GM03348 (cell line): ENCODE measurements around the gene FAM177B.

ENCODE experiments used
- DNase-seq: peaks from one replicate; pipeline ENCODE4 v3.0.0; 2012; ENCODE audit warnings: low spot score

The FAM177B gene

GRCh38 chr1:222736972-222737371 lies at the start of gene FAM177B:
Gene FAM177B, plus strand, starts transcription at chr1:222737202. Its CDS starts 9,344 bp downstream, at chr1:222746546.
- no peak for DNase-seq

DNA sequence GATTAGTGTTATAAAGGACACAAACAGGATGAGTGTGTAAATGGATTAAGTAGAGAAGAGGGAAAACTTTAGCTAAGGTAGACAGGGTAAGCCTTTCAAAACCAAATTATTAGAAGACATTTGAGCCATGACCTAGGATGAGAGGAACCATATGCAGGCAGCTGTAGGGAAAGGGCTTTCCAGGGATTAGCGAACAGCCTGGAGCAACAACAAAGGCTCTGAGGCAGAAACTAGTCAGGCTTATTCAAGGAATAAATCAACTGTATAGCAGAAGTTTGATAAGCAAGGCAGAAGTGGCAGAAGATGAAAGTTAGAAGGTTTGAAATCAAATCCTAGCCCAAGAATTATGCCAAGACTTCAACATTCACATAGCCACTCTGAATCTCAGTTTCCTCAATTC lies 46.0 kb upstream of the FAM177B start:
- no peak for DNase-seq

DNA sequence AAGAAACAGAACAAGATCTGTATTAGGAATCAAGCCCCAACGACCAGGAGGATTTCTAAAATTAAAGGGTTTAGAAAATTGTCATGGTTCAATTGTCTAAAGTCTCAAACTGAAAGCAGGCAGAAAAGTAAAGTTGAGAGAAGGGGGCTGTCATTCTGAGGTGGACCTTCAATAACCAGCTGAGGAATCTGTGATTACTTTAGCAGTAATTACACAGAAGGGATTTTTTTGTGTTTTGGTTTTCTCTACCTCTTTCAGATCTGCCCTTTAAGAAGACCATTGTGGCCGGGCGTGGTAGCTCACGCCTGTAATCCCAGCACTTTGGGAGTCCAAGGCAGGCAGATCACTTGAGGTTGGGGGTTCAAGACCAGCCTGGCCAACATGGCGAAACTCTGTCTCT lies 42.1 kb upstream of the FAM177B start:
- no peak for DNase-seq

DNA sequence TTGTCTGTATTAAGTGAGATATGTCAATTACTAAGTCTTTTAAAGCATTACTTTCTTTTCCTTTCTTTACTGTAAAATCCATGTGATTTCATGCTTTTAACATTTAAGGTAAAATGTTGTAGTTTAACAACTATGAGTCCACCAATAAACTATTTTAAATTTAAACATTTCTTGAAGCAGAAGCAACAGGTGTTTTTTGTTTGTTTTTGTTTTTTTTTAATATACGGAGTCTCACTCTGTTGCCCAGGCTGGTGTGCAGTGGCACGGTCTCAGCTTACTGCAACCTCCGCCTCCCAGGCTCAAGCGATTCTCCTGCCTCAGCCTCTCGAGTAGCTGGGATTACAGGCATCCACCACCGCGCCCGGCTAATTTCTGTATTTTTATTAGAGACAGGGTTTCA lies 40.3 kb upstream of the FAM177B start:
- DNase-seq, result no peak

GRCh38 chr1:222697203-222697602 lies 39.8 kb upstream of the FAM177B start:
- DNase-seq, result no peak

- DNase-seq, result peak; percentile 71
Measured at GRCh38 chr1:222697826-222698225, 39.2 kb upstream of the FAM177B start.

GRCh38 chr1:222702210-222702609 lies 34.8 kb upstream of the FAM177B start:
- DNase-seq, result no peak

- DNase-seq, result no peak
Measured at GRCh38 chr1:222704260-222704659, 32.7 kb upstream of the FAM177B start.

DNA sequence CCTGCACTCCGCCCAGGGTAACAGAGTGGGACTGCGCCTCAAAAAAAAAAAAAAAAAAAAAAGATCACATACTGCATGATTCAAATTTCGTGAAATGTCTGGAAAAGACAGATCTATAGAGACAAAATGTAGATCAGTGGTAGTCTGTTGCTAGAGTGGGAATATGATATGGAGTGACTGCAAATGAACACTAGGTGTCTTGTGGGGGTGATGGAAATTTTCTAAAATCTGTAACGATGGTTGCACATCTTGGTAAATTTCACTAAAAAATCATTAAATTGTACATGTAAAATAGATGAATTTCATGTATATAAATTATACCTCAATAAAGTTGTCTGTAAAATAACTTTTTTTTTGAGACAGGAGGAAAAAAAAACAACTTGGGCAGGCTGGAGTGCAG lies 30.2 kb upstream of the FAM177B start:
- DNase-seq, result no peak

DNA sequence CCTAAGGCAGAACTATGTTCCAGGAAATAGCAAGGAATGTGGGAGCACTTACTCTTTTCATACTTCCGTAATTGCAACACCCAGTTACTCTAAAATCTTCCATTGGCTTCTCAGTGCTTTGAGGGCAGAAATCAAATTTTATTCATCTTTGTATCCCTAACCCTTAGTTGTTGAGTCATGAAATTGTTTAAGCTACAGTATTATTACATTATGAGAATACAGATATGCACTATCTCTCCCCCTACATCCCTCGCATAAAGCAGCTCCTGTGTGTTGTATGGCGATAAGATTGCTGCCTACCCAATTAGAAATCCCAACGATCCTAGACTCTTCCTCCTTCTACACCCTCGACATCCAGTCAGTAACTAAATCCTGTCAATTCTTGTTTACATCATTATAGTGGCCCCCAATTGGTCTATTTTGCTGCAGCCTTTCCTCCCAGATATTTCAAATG lies 27.3 kb upstream of the FAM177B start:
- DNase-seq, result no peak

DNA sequence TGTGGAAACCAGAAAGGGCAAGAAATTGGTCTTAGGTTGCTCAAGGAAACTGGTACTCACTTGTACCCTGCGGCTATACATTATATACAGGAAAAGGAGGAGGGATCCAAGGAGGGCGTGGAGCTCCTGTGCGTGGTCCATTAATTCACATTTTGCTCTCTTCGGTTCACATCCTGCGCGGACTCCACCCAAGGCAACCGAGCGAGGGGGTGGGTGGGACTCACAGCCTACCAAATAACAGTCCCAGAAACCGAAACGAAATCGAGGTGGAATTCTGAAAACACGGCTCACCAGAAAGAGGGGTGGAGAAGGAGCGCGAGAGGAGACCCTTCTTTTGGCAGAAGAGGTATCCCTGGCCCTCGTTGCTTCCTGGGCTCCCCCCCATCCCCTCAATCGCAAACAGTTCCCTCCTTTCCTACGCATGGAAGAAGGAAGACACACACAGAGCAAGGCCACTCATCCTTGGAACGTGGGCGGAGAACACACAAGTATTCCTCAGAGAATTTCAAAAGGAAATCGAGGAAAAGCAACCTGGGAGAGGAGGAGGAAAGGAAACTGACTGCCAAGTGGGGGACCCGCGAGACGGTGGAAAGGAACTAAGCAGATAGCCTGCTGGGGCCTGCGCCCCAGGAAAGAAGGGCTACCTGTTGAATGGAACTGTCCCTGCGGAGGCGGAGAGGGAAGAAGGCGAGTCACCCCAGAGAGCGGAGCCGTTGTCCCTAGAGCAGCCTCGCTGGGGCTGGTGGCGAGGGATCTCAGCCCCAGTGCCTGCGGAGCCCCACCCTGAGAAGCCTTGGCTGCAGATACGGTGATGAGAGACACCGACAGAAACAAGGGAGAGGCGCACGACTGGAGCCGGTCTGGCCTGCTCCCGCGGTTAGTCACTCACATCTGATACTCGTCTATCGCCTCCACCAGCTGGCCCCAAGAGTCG lies 25.4 kb upstream of the FAM177B start:
- peak; percentile 78 for DNase-seq

GRCh38 chr1:222712253-222713090 lies 24.5 kb upstream of the FAM177B start, which contains the start of the genes AIDA and BROX:
Gene AIDA, minus strand, starts transcription at chr1:222712491. Its CDS starts 174 bp downstream, at chr1:222712317.
Gene BROX, plus strand, starts transcription at chr1:222712564. Its CDS starts 3,136 bp downstream, at chr1:222715700.
- DNase-seq, result peak; percentile 97

GRCh38 chr1:222713091-222713961 lies 23.7 kb upstream of the FAM177B start:
- DNase-seq, result peak; percentile 95

DNA sequence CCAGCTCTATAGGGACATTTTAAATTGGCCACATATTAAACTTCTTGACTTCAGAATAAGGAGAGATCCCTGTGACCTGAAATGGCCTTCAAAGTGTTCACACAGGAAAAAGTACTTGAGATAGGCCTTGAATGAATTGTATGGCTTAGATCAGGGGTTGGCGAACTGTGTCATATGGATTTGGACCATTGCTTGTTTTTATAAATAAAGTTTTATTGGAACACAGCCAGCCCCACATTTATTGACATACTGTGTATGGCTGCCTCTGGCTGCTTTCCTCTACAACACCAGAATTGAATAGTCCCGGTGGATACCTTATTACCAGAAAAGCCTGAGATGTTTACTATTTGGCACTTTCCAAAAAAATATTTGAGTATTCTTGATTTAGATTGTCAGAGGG lies 20.6 kb upstream of the FAM177B start:
- DNase-seq, result no peak

GRCh38 chr1:222728746-222729145 lies 8.3 kb upstream of the FAM177B start:
- no peak for DNase-seq

DNA sequence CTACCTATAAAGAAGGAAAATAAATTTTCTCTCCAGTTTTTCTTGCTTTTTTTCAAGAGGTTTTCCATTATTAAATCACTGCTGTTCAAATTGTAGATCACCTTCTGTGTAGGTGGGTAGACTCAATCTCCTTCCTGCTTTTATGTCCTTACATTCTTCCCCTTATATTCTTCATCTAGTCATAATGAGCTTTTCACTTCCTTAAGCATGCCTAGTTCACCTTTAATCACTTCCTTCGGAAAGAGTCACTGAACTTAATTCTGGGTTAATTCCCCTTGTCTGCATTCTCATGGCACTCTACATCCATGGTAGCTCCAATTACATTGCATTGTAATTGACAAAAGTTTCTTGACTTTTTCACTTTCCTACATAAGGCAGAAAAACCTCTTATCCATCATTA lies 6.1 kb upstream of the FAM177B start:
- no peak for DNase-seq

- no peak for DNase-seq
Measured at GRCh38 chr1:222732216-222733159, 4.5 kb upstream of the FAM177B start.

DNA sequence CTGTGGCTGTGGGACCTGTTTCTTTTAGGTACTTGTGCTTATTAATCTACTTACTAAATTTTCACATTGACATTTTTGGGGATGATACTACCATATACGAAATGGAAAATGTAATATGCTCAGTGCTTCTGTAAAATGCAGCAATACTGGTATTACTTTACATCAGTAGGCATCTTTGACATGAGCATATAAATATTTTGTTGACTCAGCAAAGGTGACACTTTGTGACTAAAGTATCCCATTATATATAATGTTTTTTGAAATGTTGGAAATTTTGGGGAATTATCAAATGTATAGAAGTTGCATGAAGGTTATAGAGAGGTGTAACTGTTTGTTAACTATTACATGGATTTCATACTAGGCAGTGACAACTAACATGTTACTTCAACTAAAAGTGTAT lies 2.3 kb upstream of the FAM177B start:
- DNase-seq, result no peak

DNA sequence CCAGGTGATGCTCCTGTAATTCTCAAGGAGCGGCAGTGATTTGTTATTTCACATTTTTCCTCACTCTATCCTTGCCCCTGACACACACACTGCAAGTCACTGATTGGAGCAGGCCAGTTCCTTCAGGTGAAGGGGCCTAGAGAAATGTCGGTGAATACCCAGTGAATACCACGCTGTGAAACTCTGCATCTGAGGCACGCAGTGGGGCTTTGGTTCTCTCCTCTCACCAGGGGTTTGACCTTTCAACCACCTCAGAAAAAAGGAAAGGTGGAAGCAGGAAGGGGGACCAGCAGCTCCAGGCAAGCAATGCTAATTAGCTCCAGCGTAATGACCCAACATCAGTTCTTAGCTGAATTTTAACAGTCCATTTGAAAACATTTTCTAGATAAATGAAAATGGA lies 532 bp upstream of the FAM177B start:
- no peak for DNase-seq

DNA sequence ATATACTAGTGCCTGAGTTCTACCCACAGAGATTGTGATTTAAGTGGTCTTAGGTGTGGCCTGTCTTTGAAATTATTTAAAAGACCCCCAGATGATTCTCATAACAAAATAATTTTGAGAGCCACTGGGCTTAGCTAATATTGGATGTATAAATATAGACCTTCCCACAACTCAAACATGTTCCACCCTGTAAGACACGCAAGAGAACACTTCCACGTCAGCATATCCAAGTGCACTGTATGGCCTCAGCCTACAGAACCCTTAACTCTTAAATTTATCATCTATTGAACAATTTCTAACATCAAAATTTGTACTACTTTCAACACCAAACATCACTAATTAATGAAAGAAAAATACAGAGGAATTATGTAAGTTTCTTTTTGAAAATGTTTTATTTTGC lies 2.5 kb downstream of the FAM177B start:
- no peak for DNase-seq

DNA sequence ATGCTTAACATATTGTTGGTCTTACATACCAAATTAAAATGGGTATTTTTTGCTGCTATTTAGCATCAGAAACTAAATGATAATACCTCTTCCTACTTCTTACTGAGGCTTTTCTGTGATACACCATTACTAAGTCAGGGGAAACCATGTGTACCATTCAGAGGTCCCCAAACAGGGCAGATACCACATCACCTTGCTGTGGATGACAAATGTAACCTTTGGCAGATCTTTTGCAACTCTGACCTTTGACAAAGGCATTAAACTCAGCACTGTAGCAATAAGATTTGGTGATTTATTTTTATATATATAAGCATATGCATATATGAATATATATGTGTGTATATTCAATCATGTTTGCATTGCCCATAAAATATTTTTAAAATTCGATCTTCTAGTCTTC lies 2.9 kb downstream of the FAM177B start:
- no peak for DNase-seq
